ENCODE data around the gene MAT2A. TPM values are rescaled to one million over a fixed set of nuclear protein-coding genes. Genes with fewer than 3 reads are reported as not detected.

Gene MAT2A
- total and polyA plus RNA-seq, 9 of the 15 experiments (the other 6 are each of a cell fraction or from before 2014, with no cell fraction given) = 130 to 1,027 (median 240) TPM

DNA sequence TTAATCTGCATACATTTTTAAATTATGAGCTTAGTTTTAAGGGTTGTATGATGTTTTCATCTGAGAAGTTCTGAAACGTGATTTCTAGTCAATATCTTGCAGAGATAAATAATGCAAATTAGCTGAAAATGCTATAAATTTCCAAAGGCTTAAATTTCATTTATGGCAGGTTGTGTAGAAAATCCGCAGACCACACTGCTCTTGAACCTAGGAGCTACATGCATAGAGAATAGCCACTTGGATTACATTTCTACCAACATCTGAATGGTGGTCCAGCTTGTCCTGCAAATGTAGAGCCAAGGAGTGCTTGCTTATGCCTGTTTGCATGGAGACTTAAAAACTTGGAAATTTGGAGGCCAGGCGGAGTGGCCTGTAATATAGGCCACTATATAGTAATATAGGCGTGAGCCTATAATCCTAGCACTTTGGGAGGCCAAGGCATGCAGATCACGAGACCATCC, 6.8 kb downstream of the MAT2A start (continued):
- peak in 1 of 2 experiments; percentile 58; a peak in 2 of 4 replicates for TF ChIP-seq BCLAF1 (IDR thresholded peaks at IDR 0.05; ENCODE audit: borderline replicate concordance in 1 of 2, control insufficient read depth in 1 of 2, low read depth in 2 of 2, low read length in 1 of 2)
- no peak for TF ChIP-seq NR2C2 (CRISPR knock-in tag; IDR thresholded peaks at IDR 0.05)
- 0 out of 2 replicates have a peak, but pooled peaks have one; percentile 29 for TF ChIP-seq NR2C2 (tag; IDR thresholded peaks at IDR 0.05)
- peak in 1 of 2 experiments; percentile 10; a peak in 1 of 4 replicates for TF ChIP-seq NONO (IDR thresholded peaks at IDR 0.05; ENCODE audit: low read depth in 2 of 2, low read length in 1 of 2)
- TF ChIP-seq ZNF146 (CRISPR knock-in tag; IDR thresholded peaks at IDR 0.05; ENCODE audit: unreplicated experiment) = no peak
- TF ChIP-seq CBFA2T2 (conservative IDR thresholded peaks at IDR 0.05) = no peak
- 0 out of 2 replicates have a peak, but pooled peaks have one; percentile 17 for TF ChIP-seq ZZZ3 (IDR thresholded peaks at IDR 0.05)
- TF ChIP-seq, protein P1, sequence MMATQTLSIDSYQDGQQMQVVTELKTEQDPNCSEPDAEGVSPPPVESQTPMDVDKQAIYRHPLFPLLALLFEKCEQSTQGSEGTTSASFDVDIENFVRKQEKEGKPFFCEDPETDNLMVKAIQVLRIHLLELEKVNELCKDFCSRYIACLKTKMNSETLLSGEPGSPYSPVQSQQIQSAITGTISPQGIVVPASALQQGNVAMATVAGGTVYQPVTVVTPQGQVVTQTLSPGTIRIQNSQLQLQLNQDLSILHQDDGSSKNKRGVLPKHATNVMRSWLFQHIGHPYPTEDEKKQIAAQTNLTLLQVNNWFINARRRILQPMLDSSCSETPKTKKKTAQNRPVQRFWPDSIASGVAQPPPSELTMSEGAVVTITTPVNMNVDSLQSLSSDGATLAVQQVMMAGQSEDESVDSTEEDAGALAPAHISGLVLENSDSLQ (IDR thresholded peaks at IDR 0.05) = no peak
- no peak for TF ChIP-seq ZNF143 (CRISPR knock-in tag; IDR thresholded peaks at IDR 0.05)
- no peak for TF ChIP-seq EP400 (IDR thresholded peaks at IDR 0.05)
- TF ChIP-seq HOXB6 (CRISPR knock-in tag; IDR thresholded peaks at IDR 0.05; ENCODE audit: borderline replicate concordance) = no peak
- TF ChIP-seq GATAD2A (IDR thresholded peaks at IDR 0.05) = no peak
- TF ChIP-seq BHLHE40 (IDR thresholded peaks at IDR 0.05; ENCODE audit: low read length) = 0 out of 2 replicates have a peak, but pooled peaks have one; percentile 35
- no peak for TF ChIP-seq BDP1 (IDR thresholded peaks at IDR 0.05; ENCODE audit: insufficient read depth, insufficient read length)
- peak; percentile 62; the same call in 1 of the 2 replicates for TF ChIP-seq PHTF2 (CRISPR knock-in tag; IDR thresholded peaks at IDR 0.05)
- peak; percentile 14 for TF ChIP-seq RBM39 (optimal IDR thresholded peaks at IDR 0.05; ENCODE audit: low read depth, low read length)
- 0 out of 2 replicates have a peak, but pooled peaks have one; percentile 43 for TF ChIP-seq ZNF444 (CRISPR knock-in tag; IDR thresholded peaks at IDR 0.05)
- no peak for TF ChIP-seq GTF2F1 (IDR thresholded peaks at IDR 0.05; ENCODE audit: low read depth, low read length)
- TF ChIP-seq NR1H2 (CRISPR knock-in tag; IDR thresholded peaks at IDR 0.05) = no peak
- peak; percentile 6; the same call in 1 of the 2 replicates for TF ChIP-seq ZFX (CRISPR knock-in tag; IDR thresholded peaks at IDR 0.05)
- no peak for TF ChIP-seq MTA1 (IDR thresholded peaks at IDR 0.05; ENCODE audit: borderline replicate concordance)
- TF ChIP-seq HEY1 (CRISPR knock-in tag; IDR thresholded peaks at IDR 0.05; ENCODE audit: borderline replicate concordance) = no peak
- peak; percentile 15; the same call in 1 of the 2 replicates for TF ChIP-seq HBP1 (CRISPR knock-in tag; IDR thresholded peaks at IDR 0.05)
- TF ChIP-seq ZC3H4 (CRISPR knock-in tag; IDR thresholded peaks at IDR 0.05; ENCODE audit: borderline replicate concordance) = no peak

All from K562 (cell line).